Measurements from ENCODE around the gene MYD88.
"Not testable (repeated sequence)": the region's sequence is repeated elsewhere in the genome, so short reads cannot be mapped to it uniquely, and the experiment has no call there.

The MYD88 gene

DNA sequence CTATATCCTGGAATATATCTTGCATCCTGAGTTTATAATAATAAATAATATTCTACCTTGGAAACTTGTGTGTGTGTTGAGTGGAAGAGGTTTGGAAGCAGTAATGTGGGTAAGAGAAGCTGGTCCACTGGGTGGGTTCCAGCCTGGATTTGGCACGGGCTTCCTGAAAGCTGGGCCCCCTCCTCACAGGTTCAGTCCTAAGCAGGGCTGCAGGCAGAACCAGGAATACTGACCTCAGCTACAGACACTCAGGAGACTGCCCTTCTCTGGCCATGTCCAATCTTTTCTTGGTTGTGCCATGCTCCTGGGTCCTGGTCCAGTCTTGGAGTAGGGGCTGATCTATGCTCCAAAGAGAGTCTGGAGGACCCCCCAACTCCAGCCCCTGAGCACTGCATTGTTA, 4.5 kb downstream of the MYD88 start:
- DNase-seq (ENCODE audit: low read depth in 3 of 3), result no peak

DNA sequence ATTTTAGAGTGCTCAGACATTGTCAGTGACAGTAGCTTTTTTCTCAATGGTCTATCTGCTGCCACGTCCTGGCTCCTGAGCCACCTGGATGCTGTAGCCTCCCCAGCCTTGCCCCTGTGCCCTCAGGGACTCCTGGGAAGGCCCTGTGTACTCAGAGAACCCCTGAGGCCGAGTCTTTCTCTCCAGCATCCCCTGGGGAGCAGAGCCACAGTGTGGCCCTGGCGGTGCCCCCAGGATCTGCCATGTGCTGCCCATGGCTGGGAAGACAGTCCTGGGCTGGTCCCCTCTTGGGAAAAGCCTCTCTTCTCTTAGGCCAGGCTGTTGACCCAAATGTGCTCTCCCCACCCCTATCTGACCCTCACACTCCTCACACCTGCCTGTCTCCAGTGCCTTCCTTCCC, 5.0 kb downstream of the MYD88 start:
- DNase-seq (ENCODE audit: low read depth in 3 of 3), result no peak

DNA sequence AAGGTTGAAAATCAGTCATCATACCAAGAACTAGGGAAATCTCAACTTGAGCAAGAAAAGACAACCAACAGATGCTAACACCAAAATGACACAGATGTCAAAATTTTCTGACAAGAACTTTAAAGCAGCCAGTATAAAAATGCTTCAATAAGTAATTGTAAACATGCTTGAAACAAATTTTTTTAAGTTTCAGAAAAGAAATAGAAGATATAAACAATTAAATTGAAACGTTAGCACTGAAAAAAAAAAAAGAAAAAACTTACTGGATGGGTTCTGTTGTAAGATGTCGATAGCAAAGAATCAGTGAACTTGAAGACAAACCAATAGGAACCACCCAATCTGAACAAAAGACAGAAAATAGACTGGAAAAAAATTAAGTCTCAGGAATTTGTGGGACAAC, 8.0 kb downstream of the MYD88 start:
- DNase-seq (ENCODE audit: low read depth in 3 of 3), result no peak

DNA sequence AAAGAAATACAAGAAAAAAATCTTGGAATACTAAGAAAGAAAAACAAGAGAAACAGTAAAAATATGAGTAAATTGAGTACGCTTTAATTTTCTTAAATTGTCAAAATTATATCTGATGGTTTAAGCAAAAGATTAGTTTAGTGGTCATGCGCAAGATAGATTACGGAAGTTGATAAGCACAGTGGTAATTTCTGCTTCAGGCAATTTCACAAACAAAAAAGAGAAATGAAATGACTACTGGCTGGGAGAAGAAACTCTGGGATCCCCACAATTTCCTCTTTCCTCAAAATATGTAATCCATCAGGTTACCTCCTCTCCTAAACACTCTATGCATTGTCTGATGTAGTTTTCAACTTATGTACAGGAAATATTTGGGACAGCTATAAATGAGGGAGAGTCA, 9.0 kb downstream of the MYD88 start:
- no peak for DNase-seq (ENCODE audit: low read depth in 3 of 3)

DNA sequence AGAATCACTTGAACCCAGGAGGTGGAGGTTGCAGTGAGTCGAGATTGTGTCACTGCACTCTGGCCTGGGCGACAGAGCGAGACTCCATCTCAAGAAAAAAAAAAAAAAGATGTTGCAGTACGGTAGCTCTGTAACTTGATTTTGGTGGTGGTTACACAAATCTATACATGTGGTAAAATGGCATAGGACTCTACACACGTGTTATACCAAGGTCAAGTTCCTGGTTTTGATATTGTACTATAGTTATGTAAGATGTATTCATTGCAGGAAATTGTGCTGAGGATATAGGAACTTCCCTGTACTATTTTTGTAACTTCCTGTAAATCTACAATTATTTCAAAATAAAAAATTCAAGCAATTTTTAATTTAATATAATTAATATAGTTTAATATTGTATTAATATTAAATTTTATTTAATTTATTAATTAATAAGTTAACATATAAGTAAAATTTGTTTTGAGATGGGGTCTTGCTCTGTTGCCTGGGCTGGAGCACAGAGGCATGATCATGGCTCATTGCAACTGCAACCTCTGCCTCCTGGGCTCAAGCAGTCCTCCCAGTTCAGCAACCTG, 9.9 kb downstream of the MYD88 start:
- no peak for DNase-seq (ENCODE audit: low read depth in 3 of 3)

DNA sequence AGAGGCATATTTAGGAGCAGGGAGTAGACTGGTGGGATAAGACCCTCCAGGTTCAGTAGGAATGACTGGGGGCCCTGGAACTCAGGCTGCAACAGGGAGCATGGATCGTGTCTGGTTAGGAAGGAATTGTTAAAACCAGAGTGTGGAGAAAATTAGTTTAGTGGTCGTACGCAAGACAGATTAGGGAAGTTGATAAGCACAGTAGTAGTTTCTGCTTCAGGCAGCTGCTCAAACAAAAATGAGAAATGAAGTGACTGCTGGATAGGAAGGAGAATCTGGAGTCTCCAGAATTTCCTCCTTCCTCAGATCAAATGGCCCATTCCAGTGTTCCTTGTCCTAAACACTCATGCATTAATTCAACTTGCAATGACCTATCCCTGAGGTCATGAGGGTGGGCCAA, 11.2 kb downstream of the MYD88 start:
- no peak for DNase-seq (ENCODE audit: low read depth in 3 of 3)

DNA sequence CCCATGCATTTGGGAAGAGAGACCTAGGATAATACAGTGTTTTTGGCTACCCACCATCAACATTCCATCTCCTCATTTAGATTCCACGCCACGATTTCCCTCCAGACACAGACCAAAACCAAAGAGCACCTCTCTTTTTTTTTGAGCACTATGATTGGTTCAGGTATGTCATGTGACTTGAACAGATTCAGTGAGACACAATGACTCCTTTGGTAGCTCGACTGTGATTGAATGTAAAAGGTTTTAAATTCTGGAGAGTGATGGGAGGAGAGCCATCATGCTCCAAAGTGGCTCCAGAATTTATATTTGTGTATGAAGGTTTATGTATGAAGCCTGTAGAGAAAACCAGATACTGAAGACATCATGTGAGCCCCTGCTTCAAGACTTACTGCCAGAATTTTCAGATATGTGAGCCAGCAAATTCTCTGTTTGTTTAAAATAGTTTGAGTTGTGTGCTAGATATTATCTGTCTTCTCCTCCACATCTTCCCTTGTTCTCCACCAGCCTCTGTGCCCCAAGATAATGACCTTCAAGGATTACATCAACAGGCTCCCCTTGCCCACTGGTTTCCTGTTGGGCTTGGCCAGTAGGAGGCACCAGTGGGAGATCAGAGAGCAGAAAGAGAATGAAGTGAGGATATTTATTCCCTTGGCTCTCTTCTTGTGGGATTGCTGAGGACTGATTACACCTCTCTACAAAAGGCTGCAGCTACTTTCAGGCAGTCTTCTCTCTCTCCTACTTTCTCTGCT, 12.5 kb downstream of the MYD88 start:
- no peak for DNase-seq (ENCODE audit: low read depth in 3 of 3)

DNA sequence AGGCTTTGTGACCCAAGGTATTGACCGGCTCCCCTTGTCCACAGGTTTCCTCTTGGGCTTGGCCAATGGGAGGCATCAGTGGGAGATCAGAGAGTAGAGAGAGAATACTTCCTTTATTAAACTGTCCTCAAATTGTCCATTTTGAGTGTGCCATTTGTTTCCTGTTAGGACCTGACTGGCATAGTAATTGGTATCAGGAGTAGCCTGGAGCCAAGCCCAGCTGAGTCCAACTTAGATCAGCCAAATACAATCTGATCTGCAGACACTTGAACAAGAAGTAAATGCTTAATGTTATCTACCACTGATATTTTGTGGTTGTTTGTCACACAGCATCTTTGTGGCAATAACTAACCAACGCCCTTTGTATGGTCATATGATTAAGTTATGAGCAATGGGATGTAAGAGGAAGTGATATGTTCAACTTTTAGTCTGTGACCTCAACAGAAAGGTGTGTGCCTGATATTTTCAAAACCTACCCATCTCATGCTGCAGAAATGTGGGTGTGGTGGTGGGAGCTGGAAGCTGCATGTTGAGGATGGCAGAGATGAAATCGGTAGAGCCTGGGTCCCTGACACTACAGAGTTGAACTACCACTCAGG, 13.3 kb downstream of the MYD88 start:
- no peak for DNase-seq (ENCODE audit: low read depth in 3 of 3)

DNA sequence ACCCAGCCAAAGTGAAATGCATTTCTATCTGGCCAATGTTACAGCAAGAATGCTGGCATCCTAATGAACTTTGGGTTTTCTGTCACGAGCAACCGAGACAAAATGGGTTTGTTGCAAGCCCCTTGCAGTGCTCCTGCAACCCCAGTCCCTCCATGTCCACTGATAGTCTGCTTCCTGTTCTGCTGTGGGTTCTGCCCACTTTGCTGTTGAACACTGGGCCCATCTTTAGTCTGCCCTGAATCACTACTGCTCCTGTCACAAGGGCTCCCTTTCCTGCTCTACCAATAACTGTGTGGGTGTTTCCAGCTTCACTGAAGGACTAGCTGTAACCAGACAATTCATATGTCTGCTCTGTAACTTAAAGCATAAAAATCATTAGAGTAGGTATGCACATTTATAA, 14.1 kb downstream of the MYD88 start:
- DNase-seq (ENCODE audit: low read depth in 3 of 3), result no peak

DNA sequence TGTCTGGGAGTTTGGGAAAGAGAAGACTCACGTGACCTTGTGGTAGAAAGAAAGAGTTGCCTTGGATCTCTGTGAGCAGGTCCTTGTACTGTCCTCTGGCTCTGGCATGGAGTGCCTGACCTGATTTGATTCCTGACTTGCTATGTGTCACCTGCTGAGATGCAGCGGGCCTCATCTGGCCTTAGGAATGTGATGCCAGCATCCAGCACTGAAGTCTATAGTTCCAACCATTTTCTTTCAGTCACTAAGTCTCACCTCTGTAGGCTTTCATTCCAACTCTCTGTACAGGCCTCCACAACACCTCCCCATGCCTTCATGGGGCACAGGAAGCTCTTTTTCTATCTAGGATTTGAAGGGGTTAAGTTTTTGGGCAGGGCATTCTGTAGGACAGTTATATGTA, 14.8 kb downstream of the MYD88 start:
- DNase-seq (ENCODE audit: low read depth in 3 of 3), result no peak

DNA sequence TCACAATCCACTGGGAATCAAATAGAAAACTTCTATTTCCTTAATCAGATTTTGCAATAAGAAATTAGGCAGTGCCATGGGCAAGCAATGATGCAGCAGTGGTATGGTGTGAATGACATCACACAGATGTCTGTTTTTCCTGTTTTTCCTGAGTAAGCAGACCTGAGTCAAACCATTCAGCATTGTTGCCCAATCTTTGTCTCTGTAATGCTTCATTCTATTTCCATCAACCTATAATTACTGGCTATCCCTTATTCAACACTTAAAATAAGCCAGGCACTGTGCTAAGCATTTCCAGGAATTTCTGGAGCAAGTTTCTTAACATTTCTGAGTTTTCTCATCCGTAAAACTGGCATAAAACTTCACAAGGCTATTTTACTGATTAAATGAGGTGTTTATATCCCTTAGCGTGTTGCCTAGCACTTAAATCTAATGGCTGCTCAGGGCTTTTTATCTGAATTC, 15.6 kb downstream of the MYD88 start:
- no peak for DNase-seq (ENCODE audit: low read depth in 3 of 3)

DNA sequence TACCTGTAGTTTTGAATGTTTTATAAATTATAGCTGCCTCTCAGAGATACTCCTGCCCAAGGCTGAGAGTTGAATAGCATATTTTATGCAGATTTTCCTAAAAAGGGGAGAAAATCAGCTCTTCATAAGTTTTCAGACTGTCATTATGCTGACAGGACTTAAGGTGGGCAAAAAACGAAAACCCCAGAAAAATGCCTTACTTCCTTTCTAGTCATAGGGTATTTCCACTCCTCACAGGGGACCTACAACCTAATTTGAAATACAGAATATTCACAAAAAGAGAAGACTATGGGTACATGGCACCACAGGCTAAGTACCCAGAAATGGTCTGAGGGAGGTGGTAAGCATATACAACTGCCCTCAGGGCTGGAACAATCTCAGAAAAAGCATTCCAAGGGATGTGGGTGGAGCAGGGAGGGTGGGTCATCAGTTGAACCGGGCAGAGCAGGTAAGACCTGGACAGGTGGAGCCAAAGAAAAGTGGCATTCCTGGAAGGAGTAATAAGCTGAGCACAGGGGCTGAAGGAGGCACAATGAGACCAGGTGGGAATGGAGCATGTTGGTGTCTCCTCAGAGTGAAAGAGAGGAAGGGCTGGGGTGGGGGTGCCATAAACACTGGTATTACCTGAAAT, 16.3 kb downstream of the MYD88 start:
- no peak for DNase-seq (ENCODE audit: low read depth in 3 of 3)

DNA sequence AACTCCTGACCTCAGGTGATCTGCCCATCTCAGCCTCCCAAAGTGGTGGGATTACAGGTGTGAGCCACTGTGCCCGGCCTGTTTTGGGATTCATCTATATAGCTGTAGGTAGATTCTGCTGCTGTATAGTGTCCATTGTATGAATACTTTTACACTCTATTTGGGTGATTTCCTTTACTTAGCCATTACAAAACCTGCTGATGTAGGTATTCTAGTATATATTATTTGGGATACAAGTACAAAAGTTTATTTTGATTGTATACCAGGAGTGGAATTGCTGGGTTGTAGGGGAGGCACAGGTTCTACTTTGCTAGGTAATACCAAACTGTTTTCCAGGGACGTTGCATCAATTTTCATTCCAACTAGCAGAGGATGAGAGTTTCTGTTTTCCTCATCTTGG, 17.4 kb downstream of the MYD88 start:
- DNase-seq (ENCODE audit: low read depth in 3 of 3), result no peak

DNA sequence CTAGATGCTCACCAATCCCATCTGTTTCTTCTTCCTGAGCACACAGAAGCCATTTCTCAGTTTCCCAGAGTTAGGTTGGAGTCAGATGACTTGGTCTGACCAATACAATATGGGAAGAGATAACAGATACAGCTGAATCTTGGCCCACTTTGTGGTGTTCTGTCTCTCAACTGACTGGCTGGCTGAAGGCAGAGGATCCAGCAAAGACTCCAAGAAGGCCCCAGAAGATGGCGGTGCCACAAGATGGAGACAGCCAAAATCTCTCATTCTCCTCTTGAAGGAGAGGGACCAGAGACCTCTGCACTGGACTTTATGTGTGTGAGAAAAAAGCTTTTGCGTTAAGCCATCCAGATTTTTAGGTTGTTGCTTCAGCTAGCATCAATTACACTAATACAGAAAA, 18.7 kb downstream of the MYD88 start:
- DNase-seq (ENCODE audit: low read depth in 3 of 3), result no peak

DNA sequence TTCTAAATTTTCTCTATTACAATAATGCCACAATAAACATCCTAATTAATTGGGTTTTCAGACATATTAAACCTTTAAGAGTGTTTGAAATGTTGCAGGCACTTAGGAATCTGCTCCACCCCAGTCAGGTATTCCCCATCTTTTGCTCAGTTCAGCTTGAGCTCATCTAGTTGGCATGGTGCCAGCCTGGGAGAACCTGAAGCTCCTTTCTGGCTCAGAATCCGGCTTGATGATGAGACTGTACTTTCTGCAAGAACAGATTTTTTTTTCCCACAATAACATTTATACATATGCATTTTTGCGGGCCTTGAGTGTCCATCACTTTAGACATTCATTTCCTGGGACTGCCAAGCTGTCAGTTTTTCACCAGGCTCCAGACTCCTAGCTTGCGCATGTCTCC, 19.1 kb downstream of the MYD88 start:
- DNase-seq (ENCODE audit: low read depth in 3 of 3), result no peak

DNA sequence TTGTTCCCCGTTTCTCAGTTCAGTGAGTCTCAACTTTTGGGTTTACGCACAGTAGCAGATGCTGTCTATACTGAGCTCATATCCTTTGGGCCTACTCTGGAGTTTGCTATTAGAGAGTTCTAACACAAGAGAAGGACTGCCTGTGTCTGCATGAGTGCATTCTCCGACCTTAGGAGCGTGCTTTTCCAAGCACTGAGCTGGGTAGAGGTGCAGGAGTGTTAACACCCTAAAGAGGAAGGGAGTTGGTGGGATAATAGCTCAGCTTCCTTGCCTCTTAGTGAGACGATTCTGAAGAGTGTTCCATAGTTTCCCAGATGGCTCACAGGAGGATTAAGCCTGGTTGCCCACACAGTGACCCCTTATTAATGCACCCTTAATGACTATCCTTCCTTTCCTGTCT, 20.0 kb downstream of the MYD88 start:
- DNase-seq (ENCODE audit: low read depth in 3 of 3), result no peak

DNA sequence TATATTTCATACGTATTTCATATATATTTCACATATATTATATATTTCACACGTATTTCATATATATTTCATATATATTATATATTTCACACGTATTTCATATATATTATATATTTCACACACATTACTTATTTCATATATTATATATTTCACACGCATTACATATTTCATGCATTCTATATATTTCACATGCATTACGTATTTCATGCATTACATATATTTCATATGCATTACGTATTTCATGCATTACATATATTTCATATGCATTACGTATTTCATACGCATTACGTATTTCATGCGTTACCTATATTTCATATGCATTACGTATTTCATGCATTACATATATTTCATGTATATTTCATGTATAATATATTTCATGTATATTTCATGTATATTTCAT, 22.2 kb downstream of the MYD88 start:
- not testable (repeated sequence) for DNase-seq (ENCODE audit: low read depth in 3 of 3)

DNA sequence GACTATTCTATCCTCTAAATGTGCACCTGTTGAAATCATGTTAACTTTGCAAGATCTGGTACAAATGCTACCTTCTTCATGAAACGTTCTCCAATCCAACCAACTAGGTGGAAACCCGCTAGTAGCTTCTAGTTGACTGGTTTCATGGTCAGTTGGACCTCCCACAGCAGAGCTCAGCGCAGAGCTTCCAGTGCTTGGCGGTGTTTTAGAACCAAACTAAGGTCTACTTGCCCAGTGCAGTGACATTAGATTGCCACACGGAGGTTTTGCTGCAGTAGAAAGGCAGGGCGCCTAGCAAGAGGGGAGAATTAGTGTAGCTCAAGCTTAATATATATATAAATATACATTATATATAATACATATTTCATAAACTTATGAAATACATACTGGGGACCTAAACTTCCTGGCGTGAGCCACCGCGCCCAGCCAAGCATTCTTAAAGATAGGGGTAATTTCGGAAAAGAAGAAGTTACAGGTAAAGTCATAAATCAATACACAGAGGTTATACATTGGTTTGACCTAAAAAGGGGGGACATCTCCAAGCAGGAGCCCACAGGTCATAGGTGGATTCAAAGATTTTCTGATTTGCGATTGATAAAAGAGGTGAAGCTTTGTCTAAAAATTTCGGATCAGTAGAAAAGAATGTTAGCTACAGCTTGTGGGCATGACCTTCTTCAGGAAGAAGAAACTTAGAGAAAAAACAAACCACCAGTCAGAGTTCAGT, 24.8 kb downstream of the MYD88 start:
- no peak for DNase-seq (ENCODE audit: low read depth in 3 of 3)

DNA sequence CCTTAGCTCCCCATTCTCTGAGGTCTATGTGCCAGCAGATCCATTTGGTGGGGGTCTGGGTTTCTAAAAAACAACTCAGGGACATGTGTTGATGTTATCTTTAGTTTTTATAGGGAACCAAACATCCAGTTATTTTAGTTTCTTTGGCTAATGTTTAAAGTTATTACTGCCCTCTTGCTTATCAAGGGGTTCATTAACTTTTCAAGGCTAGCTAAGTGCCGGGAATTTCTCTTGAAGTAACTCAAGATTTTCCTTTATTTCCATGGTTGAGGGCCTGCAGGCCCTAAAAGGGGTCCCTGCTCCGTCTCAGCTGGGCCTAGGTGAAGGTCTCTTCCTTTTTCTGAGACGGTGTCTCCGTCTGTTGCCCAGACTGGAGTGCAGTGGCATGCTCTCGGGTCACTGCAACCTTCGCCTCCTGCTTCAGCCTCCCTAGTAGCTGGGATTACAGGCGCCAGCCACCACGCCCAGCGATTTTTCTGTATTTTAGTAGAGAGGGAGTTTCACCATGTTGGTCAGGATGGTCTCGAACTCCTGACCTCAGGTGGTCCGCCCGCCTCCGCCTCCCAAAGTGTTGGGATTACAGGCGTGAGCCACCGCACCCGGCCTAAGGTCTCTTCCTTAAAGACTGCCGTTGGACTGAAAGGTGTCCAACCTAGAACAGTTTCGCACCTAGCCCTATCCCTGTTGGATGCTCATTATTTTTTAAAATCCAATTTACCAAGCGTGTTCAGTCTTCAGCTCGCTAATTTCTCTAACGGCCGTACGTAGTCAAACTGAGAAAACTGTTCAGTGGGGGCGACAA, 25.6 kb downstream of the MYD88 start:
- DNase-seq (ENCODE audit: low read depth in 3 of 3), result no peak

DNA sequence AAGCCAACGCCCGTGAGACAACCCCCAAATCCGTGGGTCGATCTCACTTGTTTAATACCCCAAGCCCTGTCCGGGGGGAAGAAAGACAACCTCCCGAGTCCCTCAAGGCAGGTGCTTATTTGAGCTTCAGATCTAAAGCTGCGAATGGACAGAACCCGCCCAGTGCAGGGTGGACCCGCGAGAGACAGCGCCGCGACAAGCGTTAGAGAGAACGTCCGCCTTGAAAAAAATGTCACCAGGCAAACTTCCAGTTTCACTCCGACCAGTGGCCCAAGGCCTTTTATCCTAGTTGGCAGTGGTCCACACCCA, 26.1 kb downstream of the MYD88 start:
- no peak for DNase-seq (ENCODE audit: low read depth in 3 of 3)

DNA sequence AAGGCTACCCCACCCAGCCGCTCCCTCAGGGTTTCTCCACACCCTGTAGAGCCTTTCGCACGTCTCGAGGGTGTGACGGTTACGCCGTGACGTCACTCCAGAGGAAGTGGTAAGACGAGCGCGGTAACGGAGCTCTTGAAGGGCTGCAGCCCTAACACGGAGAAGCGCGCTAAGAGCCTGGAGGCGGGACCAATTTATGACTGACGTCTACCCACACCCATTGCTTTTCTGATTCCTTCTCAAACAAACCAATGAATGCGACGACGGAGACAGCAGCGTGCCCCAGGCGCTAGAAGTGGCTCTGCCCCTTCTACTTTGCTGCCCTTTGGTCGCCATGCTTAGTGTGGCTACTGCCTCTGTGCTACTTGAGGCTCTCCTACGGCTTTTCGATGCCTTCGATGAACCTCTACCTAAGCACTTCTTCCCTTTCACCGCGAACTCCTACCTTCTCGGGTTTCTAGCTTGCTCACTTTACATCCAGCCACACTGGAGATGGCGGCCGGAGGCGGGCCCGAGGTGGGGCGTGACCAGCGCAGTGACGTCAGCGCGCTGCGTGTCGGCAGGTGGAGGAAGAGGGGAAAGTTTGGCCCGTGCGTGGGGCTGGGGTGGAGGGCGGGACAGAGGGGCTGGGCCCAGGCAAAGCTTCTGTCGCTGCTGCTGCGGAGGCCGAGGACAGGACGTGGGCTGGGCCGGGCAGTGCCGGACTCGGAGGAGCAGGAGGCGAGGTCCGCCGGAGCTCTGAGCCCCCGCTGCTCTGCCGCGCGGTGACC, 26.7 kb downstream of the MYD88 start, which contains the start of gene OXSR1:
Gene OXSR1, plus strand, starts transcription at position 586 of the 770 bp plus-strand sequence. CDS start 340 bp downstream, outside the sequence.
- peak; percentile 92 to 95 (median 94) for DNase-seq (ENCODE audit: low read depth in 3 of 3)

Measured in stimulated activated CD4-positive, alpha-beta T cell treated with anti-CD3 and anti-CD28 coated beads, TNF-alpha, amount 100 ng/mL, for 24 hours (primary cell).